Rectal smooth muscle tissue (tissue), 1 donor: Measurements from ENCODE around the gene INTS15.
"Not testable (repeated sequence)": the region's sequence is repeated elsewhere in the genome, so short reads cannot be mapped to it uniquely, and the experiment has no call there.

Experiments
- H3K27ac ChIP-seq: one replicate; pipeline ENCODE4 v1.7.0; 2013; ENCODE audit warnings: low read depth, low read length, inconsistent platforms
- H3K27me3 ChIP-seq: one replicate; pipeline ENCODE4 v1.7.0; 2013; ENCODE audit warnings: low read length; ENCODE audit not compliant: control insufficient read depth, insufficient read depth
- H3K36me3 ChIP-seq: one replicate; pipeline ENCODE4 v1.7.0; 2013; ENCODE audit warnings: low read length; ENCODE audit not compliant: control insufficient read depth, insufficient read depth
- H3K4me1 ChIP-seq: one replicate; pipeline ENCODE4 v1.7.0; 2013; ENCODE audit warnings: low read length; ENCODE audit not compliant: control insufficient read depth, insufficient read depth
- H3K4me3 ChIP-seq: one replicate; pipeline ENCODE4 v1.7.0; 2013; ENCODE audit warnings: low read length
- H3K9ac ChIP-seq: one replicate; pipeline ENCODE4 v1.7.0; 2013; ENCODE audit warnings: low read length

INTS15 gene

GRCh38 chr7:6563936-6564770 is 25.7 kb upstream of the INTS15 start:
- Histone ChIP-seq H3K27ac (no peak overlapping the region), H3K27me3 (peaks cover 3% of the 10 kb centered on the region), H3K4me3 (no peak overlapping the region), H3K36me3 (no peaks in the 10 kb centered on the region), H3K4me1 (no peaks in the 10 kb centered on the region), H3K9ac (no peak overlapping the region)

GRCh38 chr7:6565655-6566054 is 24.2 kb upstream of the INTS15 start:
- H3K27ac ChIP-seq = no peak overlapping the region
- no peak overlapping the region for H3K9ac ChIP-seq
- H3K36me3 ChIP-seq = no peaks in the 10 kb centered on the region
- no peaks in the 10 kb centered on the region for H3K4me1 ChIP-seq
- H3K27me3 ChIP-seq = no peaks in the 10 kb centered on the region
- H3K4me3 ChIP-seq = no peak overlapping the region

GRCh38 chr7:6567886-6568285 is 21.9 kb upstream of the INTS15 start:
- no peak overlapping the region for H3K4me3 ChIP-seq
- H3K27me3 ChIP-seq = no peaks in the 10 kb centered on the region
- H3K27ac ChIP-seq = no peak overlapping the region
- H3K9ac ChIP-seq = no peak overlapping the region
- H3K36me3 ChIP-seq = no peaks in the 10 kb centered on the region
- H3K4me1 ChIP-seq = no peaks in the 10 kb centered on the region

DNA sequence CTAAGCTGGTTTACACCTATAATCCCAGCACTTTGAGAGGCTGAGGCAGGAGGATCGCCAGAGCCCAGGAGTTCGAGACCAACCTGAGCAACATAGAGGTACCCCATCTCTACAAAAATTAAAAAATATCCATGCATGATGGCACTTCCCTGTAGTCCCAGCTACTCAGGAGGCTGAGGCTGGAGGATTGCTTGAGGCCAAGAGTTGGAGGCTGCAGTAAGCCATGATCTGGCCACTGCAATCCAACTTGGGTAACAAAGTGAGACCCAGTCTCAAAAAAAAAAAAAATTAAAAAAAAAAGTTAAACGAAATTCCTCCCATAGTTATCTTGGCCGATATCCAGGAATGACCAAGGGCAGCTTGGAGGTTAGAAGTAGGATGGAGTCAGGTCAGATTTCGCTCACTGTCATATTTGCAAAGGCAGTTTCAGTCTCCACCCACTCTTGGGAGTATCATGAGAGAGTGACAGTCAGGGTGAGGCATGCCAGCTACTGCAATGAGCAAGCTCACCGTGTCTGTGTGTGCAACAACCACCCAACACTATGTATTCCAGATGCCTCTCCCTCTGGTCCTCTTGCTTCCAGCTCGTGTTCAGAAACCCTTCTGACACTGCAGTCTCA is 18.6 kb upstream of the INTS15 start:
- H3K27ac ChIP-seq = no peak overlapping the region
- H3K4me1 ChIP-seq = no peaks in the 10 kb centered on the region
- H3K27me3 ChIP-seq = no peaks in the 10 kb centered on the region
- H3K9ac ChIP-seq = no peak overlapping the region
- no peaks in the 10 kb centered on the region for H3K36me3 ChIP-seq
- H3K4me3 ChIP-seq = no peak overlapping the region

GRCh38 chr7:6575281-6576023 is 14.4 kb upstream of the INTS15 start:
- Histone ChIP-seq H3K27me3 (no peaks in the 10 kb centered on the region), H3K36me3 (no peaks in the 10 kb centered on the region), H3K4me3 (no peak overlapping the region), H3K27ac (no peak overlapping the region), H3K9ac (no peak overlapping the region), H3K4me1 (no peaks in the 10 kb centered on the region)

- Histone ChIP-seq H3K27ac (no peak overlapping the region), H3K36me3 (peaks cover 7% of the 10 kb centered on the region), H3K27me3 (no peaks in the 10 kb centered on the region), H3K9ac (no peak overlapping the region), H3K4me1 (no peaks in the 10 kb centered on the region), H3K4me3 (peak overlapping the region; percentile 68)
Measured at GRCh38 chr7:6576024-6576866, 13.6 kb upstream of the INTS15 start.

GRCh38 chr7:6576867-6577368 is 12.9 kb upstream of the INTS15 start:
- H3K9ac ChIP-seq, H3K36me3 ChIP-seq, H3K27me3 ChIP-seq, H3K4me1 ChIP-seq: not testable (repeated sequence)
- Histone ChIP-seq H3K4me3 (peak overlapping the region; percentile 68), H3K27ac (peak overlapping the region; percentile 88)

- peak within 1 kb of the TSS; percentile 88 for H3K27ac ChIP-seq
- peaks cover 10% of the 10 kb centered on the region for H3K36me3 ChIP-seq
- H3K9ac ChIP-seq = peak within 1 kb of the TSS; percentile 67
- no peaks in the 10 kb centered on the region for H3K27me3 ChIP-seq
- peak within 1 kb of the TSS; percentile 68 for H3K4me3 ChIP-seq
- H3K4me1 ChIP-seq = no peaks in the 10 kb centered on the region
Measured at GRCh38 chr7:6577369-6578113, 12.3 kb upstream of the INTS15 start, which contains the start of gene ZDHHC4. Gene ZDHHC4, plus strand, starts transcription at chr7:6577454. Its CDS starts 3,108 bp downstream, at chr7:6580562.

GRCh38 chr7:6578114-6579084 is 11.4 kb upstream of the INTS15 start:
- Histone ChIP-seq H3K4me1 (no peaks in the 10 kb centered on the region), H3K9ac (no peak overlapping the region), H3K27ac (peak overlapping the region; percentile 88), H3K4me3 (no peak overlapping the region), H3K36me3 (peaks cover 14% of the 10 kb centered on the region), H3K27me3 (no peaks in the 10 kb centered on the region)

DNA sequence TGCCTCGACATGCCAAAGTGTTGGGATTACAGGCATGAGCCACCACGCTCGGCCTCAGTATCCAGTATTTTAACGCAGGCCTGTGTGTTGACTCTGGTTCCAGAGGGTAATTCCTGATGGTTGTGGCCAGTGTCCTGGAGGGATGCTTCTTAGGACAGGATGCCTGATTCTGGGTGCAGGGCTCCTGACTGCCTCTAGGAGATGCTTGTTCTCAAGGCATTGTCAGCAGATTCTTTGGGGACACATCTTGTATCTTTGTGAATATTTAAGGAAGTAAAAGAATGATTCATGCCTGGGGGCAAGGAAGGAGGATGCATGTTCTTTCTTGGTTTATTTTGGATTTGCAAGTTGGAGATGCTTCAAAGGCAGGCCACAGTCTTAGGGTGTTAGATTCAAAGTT is 10.4 kb upstream of the INTS15 start:
- Histone ChIP-seq H3K4me1 (no peaks in the 10 kb centered on the region), H3K9ac (no peak overlapping the region), H3K27ac (no peak overlapping the region), H3K36me3 (peaks cover 15% of the 10 kb centered on the region), H3K4me3 (no peak overlapping the region), H3K27me3 (no peaks in the 10 kb centered on the region)
